Activated T-cell treated with anti-CD3 and anti-CD28 coated beads, Interleukin-2, amount 50 U/mL, for 48 hours (primary cell): ENCODE results near the gene KLF1.
"Not testable (repeated sequence)": the region's sequence is repeated elsewhere in the genome, so short reads cannot be mapped to it uniquely, and the experiment has no call there.

Experiments
- DNase-seq, 2 experiments: peaks; one replicate each; pipeline ENCODE4 v3.0.0-alpha.2; 2020

KLF1 gene

DNA sequence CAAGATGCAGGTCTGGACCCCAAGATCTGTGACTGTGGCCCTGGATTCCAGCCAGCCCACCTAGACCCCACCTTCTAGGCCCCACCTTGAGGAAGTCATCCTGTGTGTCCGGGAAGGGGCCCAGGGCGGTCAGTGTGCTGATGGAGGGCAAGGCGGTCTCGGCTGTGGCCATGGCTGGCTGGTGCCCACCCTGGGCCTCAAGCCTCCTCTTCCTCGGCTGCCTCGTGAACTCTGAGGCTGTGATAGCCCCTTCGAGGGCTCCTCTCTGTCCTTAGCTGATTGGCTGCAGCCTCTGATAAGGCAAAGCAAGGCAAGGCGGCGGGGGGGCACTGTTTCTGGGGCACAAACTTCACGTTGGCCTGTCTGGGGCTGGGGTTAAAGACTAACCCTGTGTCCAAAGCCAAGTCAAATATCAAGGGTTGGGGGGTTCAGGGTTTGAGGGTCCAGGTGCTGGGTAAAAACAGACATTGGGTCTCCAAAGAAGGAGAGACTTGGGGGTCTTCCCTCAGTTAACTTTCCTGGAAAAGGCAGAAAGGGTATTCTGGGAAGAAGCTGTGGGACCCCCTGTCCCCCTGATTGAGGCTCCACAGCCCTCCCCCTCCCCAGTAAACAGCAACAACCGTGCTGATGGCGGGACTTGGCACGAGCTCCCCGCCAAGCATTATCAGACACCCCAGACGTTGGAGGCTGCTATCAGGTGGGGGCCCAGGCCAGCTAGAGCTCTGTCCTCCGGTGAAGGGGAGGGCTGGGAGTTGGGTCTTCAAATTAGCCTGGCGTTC, at the start of gene KLF1:
TSS of gene KLF1 (minus strand) at position 233 of the 779 bp plus-strand sequence. CDS start at position 172, 61 bp downstream.
- DNase-seq = no peak

GRCh38 chr19:12936582-12936981, 49.6 kb upstream of the KLF1 start:
- no peak for DNase-seq

- DNase-seq = no peak
Observed at GRCh38 chr19:12935071-12935470, 48.1 kb upstream of the KLF1 start.

GRCh38 chr19:12933287-12934072, 46.5 kb upstream of the KLF1 start, which contains the start of gene FARSA:
Gene FARSA, minus strand, starts transcription at chr19:12933711. Its CDS starts 15 bp downstream, at chr19:12933696.
- DNase-seq = peak; percentile 92

DNA sequence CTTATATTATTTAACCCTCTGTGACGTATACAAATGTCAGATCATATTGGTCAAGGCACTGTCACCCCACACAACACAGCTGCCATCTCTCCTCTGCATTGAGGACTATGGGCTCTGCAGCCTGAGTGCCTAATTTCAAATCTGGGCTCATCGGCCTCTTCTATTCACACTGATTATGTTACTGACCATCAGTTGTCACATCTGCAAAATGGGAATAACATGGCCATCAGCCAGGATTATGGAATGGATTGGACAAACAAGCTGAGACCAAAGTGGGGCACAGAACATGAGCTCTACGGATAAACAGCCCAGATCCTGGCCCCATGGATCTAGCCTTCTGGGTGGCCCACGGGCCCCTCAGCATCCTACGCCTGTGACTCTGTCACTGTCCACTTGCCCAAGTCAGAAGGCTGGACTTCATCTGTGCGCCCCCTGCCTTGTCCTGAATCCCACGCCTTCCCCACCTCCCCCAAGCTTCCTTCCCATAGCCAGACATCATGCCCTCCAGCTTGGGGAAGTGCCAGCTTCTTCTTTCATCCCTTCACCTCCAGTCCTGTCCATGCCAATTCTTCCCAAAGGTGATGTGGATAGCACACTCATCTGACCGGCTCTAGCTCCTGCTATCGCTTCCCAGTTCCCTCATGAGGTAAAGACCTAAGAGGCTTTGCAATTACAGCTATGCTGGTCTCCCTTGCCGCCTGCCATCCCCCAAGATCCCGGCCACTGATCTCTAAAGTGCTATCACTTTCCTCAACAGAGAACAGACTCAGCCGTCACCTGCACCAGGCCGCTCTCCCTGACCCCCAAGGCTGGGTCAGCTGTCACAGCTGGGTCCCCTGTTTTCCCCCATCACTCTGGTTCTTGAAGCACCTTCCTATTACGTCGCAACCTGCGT, 45.6 kb upstream of the KLF1 start:
- no peak for DNase-seq

- DNase-seq = no peak
Observed at GRCh38 chr19:12930002-12930645, 43.1 kb upstream of the KLF1 start.

DNA sequence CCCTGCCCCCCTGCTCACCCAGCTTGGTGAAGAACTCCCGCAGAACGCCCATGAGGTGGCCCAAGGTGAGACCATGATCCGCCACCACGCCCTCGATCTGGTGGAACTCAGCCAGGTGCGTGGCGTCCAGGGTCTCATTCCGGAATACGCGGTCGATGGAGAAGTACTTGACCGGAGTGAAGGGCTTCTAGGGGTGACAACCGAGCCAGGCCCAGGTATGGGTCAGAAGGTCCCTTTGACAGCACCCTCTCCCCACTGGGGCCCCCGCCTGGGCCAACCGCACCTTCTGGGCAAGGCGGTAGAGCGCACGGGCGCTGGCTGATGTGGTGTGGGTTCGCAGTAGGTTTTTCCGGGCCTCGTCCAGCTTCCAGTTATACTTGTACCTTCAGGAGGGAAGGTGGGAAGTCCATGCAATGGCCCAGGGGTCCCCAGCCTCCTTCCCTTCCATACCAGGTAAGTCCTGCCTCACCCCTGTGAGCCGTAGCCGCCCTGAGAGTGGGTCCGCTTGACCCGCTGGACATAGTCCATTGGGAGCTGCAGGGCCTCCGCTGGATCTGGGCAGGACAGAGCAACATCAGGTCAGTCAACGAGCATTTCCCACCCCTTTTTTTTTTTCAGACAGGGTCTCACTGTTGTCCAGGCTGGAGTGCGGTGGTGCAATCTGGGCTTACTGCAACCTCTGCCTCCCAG, 37.8 kb upstream of the KLF1 start:
- no peak for DNase-seq

DNA sequence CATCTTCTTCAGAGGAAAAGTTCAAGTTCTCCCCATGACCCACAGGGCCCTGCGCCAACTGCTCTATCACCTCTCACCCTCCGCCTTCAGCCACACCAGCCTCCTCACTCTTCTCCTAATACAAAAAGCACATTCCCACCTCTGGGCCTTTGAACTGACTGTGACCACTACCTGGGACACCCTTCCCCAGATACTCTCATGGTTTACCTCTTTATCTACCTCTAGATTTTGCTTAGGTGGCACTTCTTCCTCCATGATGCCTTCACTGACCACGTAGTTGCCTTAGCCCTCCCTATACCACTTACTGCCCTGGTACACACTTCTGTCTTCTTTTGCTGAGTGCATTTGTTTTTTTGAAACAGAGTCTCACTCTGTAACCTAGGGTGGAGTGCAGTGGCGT, 36.0 kb upstream of the KLF1 start:
- no peak for DNase-seq

- no peak for DNase-seq
Observed at GRCh38 chr19:12921047-12921446, 34.0 kb upstream of the KLF1 start.

GRCh38 chr19:12918253-12918652, 31.3 kb upstream of the KLF1 start:
- DNase-seq = no peak

GRCh38 chr19:12915860-12916259, 28.9 kb upstream of the KLF1 start:
- not testable (repeated sequence) for DNase-seq

DNA sequence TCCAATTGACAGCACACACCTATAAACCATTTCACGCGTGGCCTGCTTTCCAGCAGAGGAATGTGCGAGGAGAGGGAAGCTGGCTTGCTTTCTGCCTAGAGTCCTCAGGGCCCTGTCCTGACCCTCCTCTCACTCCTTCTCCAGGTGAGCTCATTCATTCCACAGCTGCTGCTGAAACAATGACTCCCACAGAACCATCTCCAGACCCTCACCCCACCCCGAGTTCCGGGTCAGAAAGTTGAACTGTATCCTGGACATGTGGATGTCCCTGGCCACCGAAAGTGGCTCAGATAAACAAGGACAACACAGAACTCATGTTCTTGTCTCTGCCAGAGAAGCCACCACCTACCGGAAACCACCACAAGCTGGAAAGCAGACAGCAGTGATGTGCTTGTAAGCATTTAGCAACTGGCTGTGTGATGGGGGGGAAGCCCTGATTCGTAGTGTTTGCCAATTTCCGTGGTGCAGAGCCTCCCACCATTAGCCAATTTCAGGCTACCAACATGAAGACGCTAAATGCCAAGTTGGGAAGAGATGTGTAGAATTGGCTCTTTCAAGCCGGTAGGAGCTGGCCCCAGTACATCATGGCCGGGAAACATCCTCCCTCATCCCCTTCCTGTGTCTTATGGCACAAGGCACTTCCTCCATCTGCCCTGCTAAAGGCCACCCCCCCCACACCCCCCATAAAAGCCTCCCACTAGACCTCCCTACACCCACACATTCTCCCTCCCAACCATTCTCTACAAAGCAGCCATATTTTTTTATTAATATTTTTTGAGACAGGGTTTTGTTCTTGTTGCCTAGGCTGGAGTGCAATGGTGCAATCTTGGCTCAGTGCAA, 27.1 kb upstream of the KLF1 start:
- DNase-seq = peak; percentile 52 to 53

DNA sequence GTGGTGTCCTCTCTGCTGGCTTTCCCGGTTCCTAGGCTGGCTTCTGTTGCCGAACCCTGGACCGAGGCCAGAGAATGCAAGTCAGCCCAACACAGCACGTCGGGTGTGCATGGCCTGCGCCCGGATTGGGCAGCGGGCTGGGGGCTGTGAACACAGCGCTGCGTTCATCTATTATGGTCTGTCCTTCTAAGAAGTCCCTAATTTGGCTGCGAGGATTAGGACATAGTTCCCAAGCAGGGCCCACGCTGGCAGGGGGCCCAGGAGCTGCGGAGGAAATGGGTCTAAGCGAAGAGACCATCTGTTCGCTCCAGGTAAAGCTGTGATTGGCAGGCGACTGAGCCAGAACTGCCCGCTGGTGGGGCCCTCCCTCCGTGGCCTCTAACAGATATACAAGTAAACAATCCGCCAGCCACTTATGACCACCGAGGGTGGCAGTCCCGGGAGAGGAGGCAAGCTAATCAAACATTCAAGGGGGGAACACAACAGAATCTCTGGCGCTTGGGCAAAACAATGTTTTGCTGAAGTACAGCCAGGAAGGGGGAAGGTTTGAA, 26.1 kb upstream of the KLF1 start:
- no peak for DNase-seq

DNA sequence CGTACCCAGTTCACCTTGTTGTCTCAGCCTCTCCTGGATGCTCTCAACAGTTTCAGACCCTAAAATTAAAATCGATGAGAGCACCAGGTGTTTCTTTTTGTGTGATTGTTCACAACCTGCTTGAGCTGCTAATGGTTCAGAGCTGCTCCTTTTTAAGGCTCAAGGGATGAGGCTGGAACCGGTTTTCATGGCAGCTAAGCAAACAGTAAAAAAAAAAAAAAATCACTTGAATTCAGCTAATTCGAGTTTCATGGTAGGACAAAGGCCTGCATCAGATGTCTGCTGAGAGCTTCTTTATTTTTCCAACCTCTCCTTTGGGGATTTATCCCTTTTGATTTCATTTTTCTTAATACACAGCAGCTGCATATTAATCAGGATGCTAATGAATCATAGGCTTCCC, 25.6 kb upstream of the KLF1 start:
- no peak for DNase-seq

- no peak for DNase-seq
Observed at GRCh38 chr19:12907166-12907565, 20.2 kb upstream of the KLF1 start.

DNA sequence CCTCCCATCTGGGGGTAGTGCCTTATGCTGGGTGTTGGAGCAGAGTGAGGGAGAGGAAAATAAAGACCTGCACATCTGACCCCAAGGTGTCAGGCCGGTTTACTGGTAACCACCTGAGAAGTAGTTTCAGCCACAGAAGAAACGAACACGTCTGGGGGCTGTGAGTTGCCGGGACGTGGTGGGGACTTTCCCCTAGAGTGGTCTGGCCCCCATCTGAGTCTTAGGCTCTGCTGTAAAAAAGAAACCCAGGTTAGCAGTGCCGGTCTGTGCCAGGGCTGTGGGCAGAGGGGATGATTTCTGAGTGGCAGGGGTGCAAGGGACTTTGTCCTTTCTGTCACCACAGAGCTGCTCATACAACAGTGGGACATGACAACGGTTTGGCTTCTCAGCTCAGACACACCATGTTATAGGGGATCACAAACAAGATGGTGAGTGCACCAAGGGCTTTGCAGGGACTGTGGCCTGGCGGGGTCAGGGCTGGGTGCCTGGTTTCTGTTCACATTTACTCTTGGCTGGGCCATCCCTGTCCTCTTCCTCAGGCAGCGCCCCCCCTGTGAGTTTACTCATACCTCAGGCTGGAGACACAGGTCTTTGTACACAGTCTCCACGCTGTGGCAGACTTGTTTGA, 13.0 kb upstream of the KLF1 start:
- peak; percentile 45 to 59 for DNase-seq

GRCh38 chr19:12896460-12896859, 9.5 kb upstream of the KLF1 start:
- DNase-seq = no peak

GRCh38 chr19:12893582-12893981, 6.6 kb upstream of the KLF1 start:
- no peak for DNase-seq

DNA sequence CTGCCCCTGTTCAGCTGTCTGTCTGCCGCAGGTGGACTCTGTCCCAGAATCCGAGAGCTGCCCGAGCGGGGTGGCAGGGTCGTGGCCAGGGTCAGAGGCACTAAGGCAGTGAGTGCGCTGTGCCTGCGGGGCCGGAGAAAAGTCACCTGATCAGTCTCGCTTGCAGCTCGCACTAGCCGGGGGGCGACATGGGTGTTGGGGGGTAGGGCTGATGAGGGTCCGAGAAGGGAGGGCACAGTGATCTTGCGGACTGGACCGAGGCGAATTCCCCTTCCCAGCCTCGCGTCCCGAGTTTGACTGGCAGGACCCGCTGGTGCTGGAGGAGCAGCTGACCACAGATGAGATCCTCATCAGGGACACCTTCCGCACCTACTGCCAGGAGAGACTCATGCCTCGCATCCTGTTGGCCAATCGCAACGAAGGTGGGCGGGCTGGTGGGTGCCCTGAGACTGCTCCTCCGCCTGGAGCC, 4.6 kb upstream of the KLF1 start:
- DNase-seq = peak; percentile 35 to 45
